IMR-90 (cell line): ENCODE data around the gene PAK4. TPM values are rescaled to one million over a fixed set of nuclear protein-coding genes. Genes with fewer than 3 reads are reported as not detected.

ENCODE experiments used
- ATAC-seq: fragments of 200-7000 bp; cut with Tn5 transposase; 2 replicates; pipeline ENCODE4 v1.9.1; 2020; ENCODE audit warnings: low read depth, mild to moderate bottlenecking, moderate library complexity
- BruUV-seq: library from RNA; stranded (reverse); fragments of 400-500 nt; replicated peaks from 2 replicates; lab custom pipeline; 2021; lab: Mats Ljungman, UMichigan
- CTCF ChIA-PET: fragments of 300-600 bp; formaldehyde crosslinking; extraction: SDS; loops from one replicate; lab custom pipeline; 2021; ENCODE audit warnings: antibody characterized with exemption; lab: Yijun Ruan, JAX
- POLR2A ChIA-PET: fragments of 300-600 bp; sonication (Branson Sonifier 250); formaldehyde crosslinking; loops from one replicate; lab custom pipeline; 2022; ENCODE audit warnings: antibody characterized with exemption; ENCODE audit not compliant: unreplicated experiment; lab: Charles Lee
- DNase-seq: peaks from one replicate; pipeline ENCODE4 v3.0.0; 2013
- H2AFZ ChIP-seq: replicated peaks from 2 replicates; pipeline ENCODE3; 2013; ENCODE audit warnings: low read length, mild to moderate bottlenecking; ENCODE audit not compliant: poor library complexity
- H2AK5ac ChIP-seq: 2 replicates; pipeline ENCODE4 v1.6.1; 2013; ENCODE audit warnings: low read depth, low read length, inconsistent platforms
- H2AK9ac ChIP-seq: replicated peaks from 2 replicates; pipeline ENCODE3; 2013; ENCODE audit warnings: mild to moderate bottlenecking, low read depth, low read length, moderate library complexity; ENCODE audit not compliant: poor library complexity
- H2BK120ac ChIP-seq: 2 replicates; pipeline ENCODE4 v1.6.1; 2013; ENCODE audit warnings: low read depth, low read length, inconsistent platforms
- H2BK15ac ChIP-seq: 3 replicates; pipeline ENCODE4 v1.6.1; 2013; ENCODE audit warnings: low read depth, low read length, inconsistent platforms
- H2BK20ac ChIP-seq: 2 replicates; pipeline ENCODE4 v1.6.1; 2013; ENCODE audit warnings: low read depth, mild to moderate bottlenecking, inconsistent platforms, low read length, moderate library complexity
- H2BK5ac ChIP-seq: 2 replicates; pipeline ENCODE4 v1.6.1; 2013; ENCODE audit warnings: mild to moderate bottlenecking, low read depth, low read length, inconsistent platforms; ENCODE audit not compliant: poor library complexity, severe bottlenecking
- H3K14ac ChIP-seq: replicated peaks from 2 replicates; pipeline ENCODE4 v1.6.1; 2013; ENCODE audit warnings: low read depth, low read length, inconsistent platforms
- H3K18ac ChIP-seq: 2 replicates; pipeline ENCODE4 v1.6.1; 2013; ENCODE audit warnings: low read depth, low read length, control low read depth
- H3K23ac ChIP-seq: 2 replicates; pipeline ENCODE4 v1.6.1; 2013; ENCODE audit warnings: low read depth, low read length, inconsistent platforms
- H3K27ac ChIP-seq: 2 replicates; pipeline ENCODE4 v1.5.1; 2013; ENCODE audit warnings: mild to moderate bottlenecking, control low read depth, low read length; ENCODE audit not compliant: insufficient read depth
- H3K27me3 ChIP-seq: 2 replicates; pipeline ENCODE4 v1.6.1; 2013; ENCODE audit warnings: low read length; ENCODE audit not compliant: control insufficient read depth, insufficient read depth
- H3K36me3 ChIP-seq: 2 replicates; pipeline ENCODE4 v1.6.1; 2013; ENCODE audit warnings: low read length, mixed read lengths; ENCODE audit not compliant: control insufficient read depth, insufficient read depth
- H3K4ac ChIP-seq: 2 replicates; pipeline ENCODE4 v1.6.1; 2013; ENCODE audit warnings: low read depth, low read length, inconsistent platforms
- H3K4me1 ChIP-seq: 2 replicates; pipeline ENCODE4 v1.6.1; 2013; ENCODE audit warnings: low read length, mixed read lengths; ENCODE audit not compliant: control insufficient read depth, insufficient read depth
- H3K4me2 ChIP-seq: 2 replicates; pipeline ENCODE4 v1.6.1; 2013; ENCODE audit warnings: low read depth, mild to moderate bottlenecking, control low read depth, low read length, moderate library complexity
- H3K4me3 ChIP-seq: 2 replicates; pipeline ENCODE4 v1.5.1; 2013; ENCODE audit warnings: low read depth, mild to moderate bottlenecking, control low read depth, low read length, moderate library complexity; ENCODE audit not compliant: insufficient read depth
- H3K56ac ChIP-seq: 2 replicates; pipeline ENCODE4 v1.6.1; 2013; ENCODE audit warnings: low read length, inconsistent platforms; ENCODE audit not compliant: insufficient read depth; ENCODE audit errors: extremely low read depth
- H3K79me1 ChIP-seq, 2 experiments: 2 replicates each; pipeline ENCODE4 v1.6.1; 2013; ENCODE audit warnings: low read length in 2 of 2, inconsistent platforms in 1 of 2, low read depth in 1 of 2
- H3K9ac ChIP-seq: 2 replicates; pipeline ENCODE4 v1.6.1; 2013; ENCODE audit warnings: low read depth, low read length, control low read depth
- H3K9me1 ChIP-seq: 2 replicates; pipeline ENCODE4 v1.6.1; 2013; ENCODE audit warnings: low read length, inconsistent platforms; ENCODE audit not compliant: insufficient read depth
- H3K9me3 ChIP-seq: 2 replicates; pipeline ENCODE4 v1.6.1; 2013; ENCODE audit warnings: low read length; ENCODE audit not compliant: control insufficient read depth, insufficient read depth
- H4K20me1 ChIP-seq: 2 replicates; pipeline ENCODE4 v1.6.1; 2013; ENCODE audit warnings: low read length, inconsistent platforms; ENCODE audit not compliant: insufficient read depth
- H4K5ac ChIP-seq: 2 replicates; pipeline ENCODE4 v1.6.1; 2013; ENCODE audit warnings: mild to moderate bottlenecking, low read depth, low read length, control low read depth
- H4K8ac ChIP-seq, 2 experiments: 2 replicates each; pipeline ENCODE4 v1.6.1; 2013; ENCODE audit warnings: low read depth in 2 of 2, low read length in 2 of 2, control low read depth in 1 of 2, inconsistent platforms in 1 of 2
- H4K91ac ChIP-seq: 2 replicates; pipeline ENCODE4 v1.6.1; 2013; ENCODE audit warnings: low read depth, low read length, inconsistent platforms; ENCODE audit not compliant: insufficient read depth
- CEBPB ChIP-seq: IDR thresholded peaks from 2 replicates; pipeline ENCODE4 v1.6.1; 2012; ENCODE audit warnings: low read depth, low read length, improper control_type of control experiment
- CHD1 ChIP-seq: IDR thresholded peaks from 2 replicates; pipeline ENCODE4 v1.6.1; 2012; ENCODE audit warnings: low read depth, low read length, improper control_type of control experiment
- FOS ChIP-seq: fragments of 150-350 bp; IDR thresholded peaks from 2 replicates; pipeline ENCODE4 v1.6.1; 2016; ENCODE audit warnings: low read depth, low read length
- MAFK ChIP-seq: IDR thresholded peaks from 2 replicates; pipeline ENCODE4 v1.6.1; 2012; ENCODE audit warnings: low read depth, low read length, improper control_type of control experiment
- MAZ ChIP-seq: IDR thresholded peaks from 2 replicates; pipeline ENCODE4 v1.6.1; 2012; ENCODE audit warnings: low read depth, mild to moderate bottlenecking, low read length, improper control_type of control experiment, moderate library complexity, borderline replicate concordance
- MXI1 ChIP-seq: IDR thresholded peaks from 2 replicates; pipeline ENCODE4 v1.6.1; 2012; ENCODE audit warnings: low read depth, mild to moderate bottlenecking, low read length, moderate library complexity, borderline replicate concordance
- NFE2L2 ChIP-seq: fragments of 150-350 bp; IDR thresholded peaks from 2 replicates; pipeline ENCODE4 v1.6.1; 2016; ENCODE audit warnings: low read depth, mild to moderate bottlenecking, low read length
- POLR2A ChIP-seq: IDR thresholded peaks from 2 replicates; pipeline ENCODE4 v1.6.1; 2012; ENCODE audit warnings: mild to moderate bottlenecking, low read depth, low read length
- RAD21 ChIP-seq: IDR thresholded peaks from 2 replicates; pipeline ENCODE4 v1.6.1; 2012; ENCODE audit warnings: low read length, improper control_type of control experiment
- RCOR1 ChIP-seq: IDR thresholded peaks from 2 replicates; pipeline ENCODE4 v1.6.1; 2012; ENCODE audit warnings: mild to moderate bottlenecking, low read length, improper control_type of control experiment; ENCODE audit not compliant: insufficient replicate concordance
- RFX5 ChIP-seq: IDR thresholded peaks from 2 replicates; pipeline ENCODE4 v1.8.0; 2012; ENCODE audit warnings: low read depth, mild to moderate bottlenecking, low read length, moderate library complexity
- SMC3 ChIP-seq: fragments of 150-350 bp; IDR thresholded peaks from 2 replicates; pipeline ENCODE4 v1.6.1; 2016; ENCODE audit warnings: low read depth, mild to moderate bottlenecking, antibody characterized with exemption, low read length, moderate library complexity
- WGBS, 2 experiments: methylation state at CpG; one replicate each; pipeline versions ENCODE4 v1.1.5 to v1.1.7; 2013; ENCODE audit warnings: missing lambda C conversion rate in 2 of 2; ENCODE audit not compliant: insufficient read length in 1 of 2; ENCODE audit errors: extremely low coverage in 2 of 2; 5-methylcytosine and 5-hydroxymethylcytosine counted together
- dilution Hi-C: fragments of 300-500 bp; cut with HindIII; formaldehyde crosslinking; loops from one replicate; pipeline ENCODE4 v1.14.3; 2018; ENCODE audit warnings: low sequenced_read_pairs; ENCODE audit not compliant: unreplicated experiment
- in situ Hi-C: fragments of 300-500 bp; cut with MboI; formaldehyde crosslinking; loops from 3 replicates; pipeline ENCODE4 v1.14.3; 2019; ENCODE audit warnings: low sequenced_read_pairs, inconsistent platforms, mixed read lengths
- intact Hi-C: fragments of 100-400 bp; cut with micrococcal nuclease; formaldehyde crosslinking; loops from 2 replicates; pipeline ENCODE4 v1.10.0; 2022
- polyA plus RNA-seq, 3 experiments: library from polyadenylated mRNA; depleted of rRNA; stranded (reverse); fragments of >200 nt; gene quantifications; 2 replicates each; pipeline ENCODE4 v1.2.3, GENCODE V29; 2012; ENCODE audit warnings: low replicate concordance in 1 of 3
- total RNA-seq: library from RNA; depleted of rRNA; stranded (reverse); fragments of >200 nt; gene quantifications from 2 replicates; pipeline ENCODE4 v1.2.3, GENCODE V29; 2012
- TF ChIP-seq, protein P1 (sequence below): fragments of 150-350 bp; IDR thresholded peaks from 2 replicates; pipeline ENCODE4 v1.6.1; 2016; ENCODE audit warnings: low read depth, mild to moderate bottlenecking, low read length, moderate library complexity, borderline replicate concordance
- TF ChIP-seq, protein P2 (sequence below): conservative IDR thresholded peaks from 2 replicates; pipeline ENCODE4 v1.5.1; 2012; ENCODE audit warnings: mild to moderate bottlenecking, low read depth, low read length, improper control_type of control experiment
- TF ChIP-seq, protein P3 (sequence below): fragments of 150-350 bp; IDR thresholded peaks from 2 replicates; pipeline ENCODE4 v1.6.1; 2017; ENCODE audit warnings: mild to moderate bottlenecking, antibody characterized with exemption, low read length, low read depth

Gene PAK4
- total and polyA plus RNA-seq, 2 of the 4 experiments (the other 2 are of a cell fraction) = 2.0 to 27.2 TPM

DNA sequence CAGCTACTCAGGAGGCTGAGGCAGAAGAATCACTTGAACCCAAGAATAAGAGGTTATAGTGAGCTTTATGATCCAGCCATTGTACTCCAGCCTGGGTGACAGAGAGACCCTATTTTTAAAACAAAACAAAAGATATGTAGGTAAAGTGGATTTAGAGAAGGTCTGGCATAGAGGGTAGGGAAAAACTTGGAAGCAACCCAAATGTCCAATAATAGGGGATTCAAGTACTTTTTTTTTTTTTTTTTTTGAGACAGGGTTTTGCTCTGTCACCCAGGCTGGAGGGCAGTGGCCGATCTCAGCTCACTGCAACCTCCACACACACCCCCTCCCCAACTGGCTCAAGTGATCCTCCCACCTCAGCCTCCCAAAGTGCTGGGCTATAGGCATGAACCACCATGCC lies 5.8 kb upstream of the PAK4 start:
- H3K18ac ChIP-seq = no peak overlapping the region
- H4K91ac ChIP-seq = no peak overlapping the region
- CTCF ChIA-PET = no interaction called here
- H4K8ac ChIP-seq = no peak overlapping the region
- peaks cover 15% of the 10 kb centered on the region for H3K27me3 ChIP-seq
- H3K36me3 ChIP-seq = no peaks in the 10 kb centered on the region
- H2AFZ ChIP-seq = no peak overlapping the region
- H2BK15ac ChIP-seq = no peak overlapping the region
- no peak overlapping the region for H3K23ac ChIP-seq
- no CpG with 5 or more reads among the region's 1 CpG for WGBS, 2 experiments
- no peak overlapping the region for H3K4me3 ChIP-seq
- no peak overlapping the region for H3K9ac ChIP-seq
- H2AK5ac ChIP-seq = no peak overlapping the region
- H4K20me1 ChIP-seq = no peaks in the 10 kb centered on the region
- no peak for DNase-seq
- H3K4me2 ChIP-seq = no peak overlapping the region
- H2AK9ac ChIP-seq = no peak overlapping the region
- intact Hi-C loops (loop anchor here (5.0 kb wide), 1 partner anchor 222 kb away; the partner anchor contains the start of gene SAMD4B), dilution Hi-C loops (no loop called here), in situ Hi-C loops (loop anchor here (5.0 kb wide), 2 partner anchors 67 to 207 kb away; no protein-coding TSS in a partner anchor)
- H3K4me1 ChIP-seq = no peaks in the 10 kb centered on the region
- H3K9me3 ChIP-seq = no peaks in the 10 kb centered on the region
- H3K9me1 ChIP-seq = no peaks in the 10 kb centered on the region
- no peaks in the 10 kb centered on the region for H3K79me1 ChIP-seq
- TF ChIP-seq, protein P1, sequence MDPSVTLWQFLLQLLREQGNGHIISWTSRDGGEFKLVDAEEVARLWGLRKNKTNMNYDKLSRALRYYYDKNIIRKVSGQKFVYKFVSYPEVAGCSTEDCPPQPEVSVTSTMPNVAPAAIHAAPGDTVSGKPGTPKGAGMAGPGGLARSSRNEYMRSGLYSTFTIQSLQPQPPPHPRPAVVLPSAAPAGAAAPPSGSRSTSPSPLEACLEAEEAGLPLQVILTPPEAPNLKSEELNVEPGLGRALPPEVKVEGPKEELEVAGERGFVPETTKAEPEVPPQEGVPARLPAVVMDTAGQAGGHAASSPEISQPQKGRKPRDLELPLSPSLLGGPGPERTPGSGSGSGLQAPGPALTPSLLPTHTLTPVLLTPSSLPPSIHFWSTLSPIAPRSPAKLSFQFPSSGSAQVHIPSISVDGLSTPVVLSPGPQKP = no peak
- TF ChIP-seq RAD21 (no peak), NFE2L2 (no peak), CEBPB (no peak), RFX5 (no peak), RCOR1 (no peak), MAZ (no peak), MAFK (no peak), MXI1 (no peak), CHD1 (no peak), POLR2A (no peak), SMC3 (no peak), FOS (no peak)
- TF ChIP-seq, protein P2, sequence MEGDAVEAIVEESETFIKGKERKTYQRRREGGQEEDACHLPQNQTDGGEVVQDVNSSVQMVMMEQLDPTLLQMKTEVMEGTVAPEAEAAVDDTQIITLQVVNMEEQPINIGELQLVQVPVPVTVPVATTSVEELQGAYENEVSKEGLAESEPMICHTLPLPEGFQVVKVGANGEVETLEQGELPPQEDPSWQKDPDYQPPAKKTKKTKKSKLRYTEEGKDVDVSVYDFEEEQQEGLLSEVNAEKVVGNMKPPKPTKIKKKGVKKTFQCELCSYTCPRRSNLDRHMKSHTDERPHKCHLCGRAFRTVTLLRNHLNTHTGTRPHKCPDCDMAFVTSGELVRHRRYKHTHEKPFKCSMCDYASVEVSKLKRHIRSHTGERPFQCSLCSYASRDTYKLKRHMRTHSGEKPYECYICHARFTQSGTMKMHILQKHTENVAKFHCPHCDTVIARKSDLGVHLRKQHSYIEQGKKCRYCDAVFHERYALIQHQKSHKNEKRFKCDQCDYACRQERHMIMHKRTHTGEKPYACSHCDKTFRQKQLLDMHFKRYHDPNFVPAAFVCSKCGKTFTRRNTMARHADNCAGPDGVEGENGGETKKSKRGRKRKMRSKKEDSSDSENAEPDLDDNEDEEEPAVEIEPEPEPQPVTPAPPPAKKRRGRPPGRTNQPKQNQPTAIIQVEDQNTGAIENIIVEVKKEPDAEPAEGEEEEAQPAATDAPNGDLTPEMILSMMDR = no peak
- TF ChIP-seq, protein P3, sequence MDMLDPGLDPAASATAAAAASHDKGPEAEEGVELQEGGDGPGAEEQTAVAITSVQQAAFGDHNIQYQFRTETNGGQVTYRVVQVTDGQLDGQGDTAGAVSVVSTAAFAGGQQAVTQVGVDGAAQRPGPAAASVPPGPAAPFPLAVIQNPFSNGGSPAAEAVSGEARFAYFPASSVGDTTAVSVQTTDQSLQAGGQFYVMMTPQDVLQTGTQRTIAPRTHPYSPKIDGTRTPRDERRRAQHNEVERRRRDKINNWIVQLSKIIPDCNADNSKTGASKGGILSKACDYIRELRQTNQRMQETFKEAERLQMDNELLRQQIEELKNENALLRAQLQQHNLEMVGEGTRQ = no peak
- H3K14ac ChIP-seq = no peak overlapping the region
- H2BK20ac ChIP-seq = no peak overlapping the region
- no peak overlapping the region for H2BK5ac ChIP-seq
- no TSS peak for BruUV-seq
- no peak overlapping the region for H4K5ac ChIP-seq
- no peak overlapping the region for H3K4ac ChIP-seq
- no peak overlapping the region for H3K56ac ChIP-seq
- ATAC-seq = no peak
- POLR2A ChIA-PET = no interaction called here
- no peak overlapping the region for H2BK120ac ChIP-seq
- no peak overlapping the region for H3K27ac ChIP-seq
